CD14-positive monocyte (primary cell): ENCODE data around the gene DNAL1. TPM values are rescaled to one million over a fixed set of nuclear protein-coding genes. Genes with fewer than 3 reads are reported as not detected.

Source experiments
- DNase-seq, 3 donors: peaks; one replicate each; pipeline ENCODE4 v3.0.0-alpha.2; 2011 to 2022
- H2AFZ ChIP-seq: 2 replicates; pipeline ENCODE4 v1.6.0; 2012; ENCODE audit warnings: mild to moderate bottlenecking, low read depth, low read length, inconsistent platforms; ENCODE audit not compliant: insufficient read depth, poor library complexity, severe bottlenecking
- H3K27ac ChIP-seq, 2 donors: 1 replicate in 1 of 2; 2 replicates in 1 of 2; pipeline ENCODE4 v1.5.1; 2012 to 2013; ENCODE audit warnings: low read length in 2 of 2, control low read depth in 1 of 2, inconsistent platforms in 1 of 2, low read depth in 1 of 2, mild to moderate bottlenecking in 1 of 2
- H3K27me3 ChIP-seq, 2 donors: one replicate each; pipeline versions ENCODE4 v1.6.0 to v1.6.1; 2011 to 2013; ENCODE audit warnings: low read length in 2 of 2; ENCODE audit not compliant: control insufficient read depth in 2 of 2, insufficient read depth in 2 of 2
- H3K36me3 ChIP-seq, 2 donors: replicated peaks in 1 of 2; 1 replicate in 1 of 2; 2 replicates in 1 of 2; pipeline versions ENCODE4 v1.5.1 to v1.6.1; 2012 to 2013; ENCODE audit warnings: low read length in 2 of 2, control low read depth in 1 of 2, inconsistent platforms in 1 of 2, mild to moderate bottlenecking in 1 of 2; ENCODE audit not compliant: insufficient read depth in 2 of 2, control insufficient read depth in 1 of 2
- H3K4me1 ChIP-seq, 2 donors: 1 replicate in 1 of 2; 2 replicates in 1 of 2; pipeline versions ENCODE4 v1.5.1 to v1.6.1; 2012 to 2013; ENCODE audit warnings: low read length in 2 of 2, control low read depth in 1 of 2, inconsistent platforms in 1 of 2, mild to moderate bottlenecking in 1 of 2, moderate library complexity in 1 of 2; ENCODE audit not compliant: insufficient read depth in 2 of 2, control insufficient read depth in 1 of 2
- H3K4me2 ChIP-seq: replicated peaks from 2 replicates; pipeline ENCODE3; 2012; ENCODE audit warnings: low read length, moderate library complexity, mild to moderate bottlenecking; ENCODE audit not compliant: poor library complexity, severe bottlenecking; ENCODE audit errors: extremely low read depth
- H3K4me3 ChIP-seq, 3 experiments: fragments of 200-600 bp in 1 of 3; sonication (generic) in 1 of 3; replicated peaks in 1 of 3; 1 replicate in 2 of 3; 2 replicates in 1 of 3; pipeline ENCODE4 v1.5.1; 2011 to 2013; ENCODE audit warnings: low read length in 3 of 3, mild to moderate bottlenecking in 3 of 3, control low read depth in 2 of 3, low read depth in 2 of 3, inconsistent platforms in 1 of 3, moderate library complexity in 1 of 3
- H3K79me2 ChIP-seq: 2 replicates; pipeline ENCODE4 v1.6.0; 2012; ENCODE audit warnings: mild to moderate bottlenecking, control low read depth, inconsistent platforms, low read length, moderate library complexity; ENCODE audit not compliant: insufficient read depth
- H3K9ac ChIP-seq: 2 replicates; pipeline ENCODE4 v1.6.0; 2017; ENCODE audit warnings: low read length, mild to moderate bottlenecking; ENCODE audit not compliant: insufficient read depth, poor library complexity, severe bottlenecking
- H3K9me3 ChIP-seq, 2 donors: replicated peaks in 1 of 2; 1 replicate in 1 of 2; 2 replicates in 1 of 2; pipeline versions ENCODE4 v1.5.1 to v1.6.1; 2012 to 2013; ENCODE audit warnings: low read length in 2 of 2, control low read depth in 1 of 2; ENCODE audit not compliant: control insufficient read depth in 1 of 2, insufficient read depth in 1 of 2
- H4K20me1 ChIP-seq: 2 replicates; pipeline ENCODE4 v1.6.0; 2012; ENCODE audit warnings: mild to moderate bottlenecking, low read length, control low read depth, moderate library complexity; ENCODE audit not compliant: insufficient read depth
- H3K27ac Mint-ChIP-seq, 7 donors: one replicate each; pipeline ENCODE4 v1.8.0; 2020; ENCODE audit warnings: mild to moderate bottlenecking in 7 of 7, mixed read lengths in 7 of 7, moderate library complexity in 6 of 7, inconsistent platforms in 2 of 7
- H3K27me3 Mint-ChIP-seq, 3 donors: one replicate each; pipeline ENCODE4 v1.8.0; 2021 to 2022; ENCODE audit warnings: low read depth in 3 of 3, mild to moderate bottlenecking in 3 of 3, mixed read lengths in 3 of 3, moderate library complexity in 3 of 3, inconsistent platforms in 1 of 3
- H3K36me3 Mint-ChIP-seq, 2 donors: one replicate each; pipeline ENCODE4 v1.8.0; 2020; ENCODE audit warnings: mixed read lengths in 2 of 2, inconsistent platforms in 1 of 2, mild to moderate bottlenecking in 1 of 2
- H3K4me1 Mint-ChIP-seq: one replicate; pipeline ENCODE4 v1.8.0; 2020; ENCODE audit warnings: mild to moderate bottlenecking, mixed read lengths
- H3K4me3 Mint-ChIP-seq, 2 donors: one replicate each; pipeline ENCODE4 v1.8.0; 2020; ENCODE audit warnings: mild to moderate bottlenecking in 2 of 2, mixed read lengths in 2 of 2, moderate library complexity in 1 of 2
- H3K9me3 Mint-ChIP-seq, 7 donors: one replicate each; pipeline ENCODE4 v1.8.0; 2020 to 2022; ENCODE audit warnings: mixed read lengths in 7 of 7, mild to moderate bottlenecking in 6 of 7, moderate library complexity in 6 of 7, inconsistent platforms in 2 of 7
- WGBS: methylation state at CpG from one replicate; pipeline ENCODE4 v1.1.5; 2013; ENCODE audit warnings: missing lambda C conversion rate; ENCODE audit not compliant: insufficient coverage; 5-methylcytosine and 5-hydroxymethylcytosine counted together
- intact Hi-C, 2 donors: fragments of 100-400 bp; cut with micrococcal nuclease; formaldehyde crosslinking; loops; one replicate each; pipeline versions ENCODE4 v1.15.0 to v1.15.1; 2023
- polyA plus RNA-seq, 3 donors: library from polyadenylated mRNA; depleted of rRNA in 1 of 3; unstranded in 2 of 3; stranded (reverse) in 1 of 3; fragments of 300-500 nt in 2 of 3; fragments of >200 nt in 1 of 3; fragmentation: Illumina TruSeq in 2 of 3; gene quantifications; 1 replicate in 2 of 3; 2 replicates in 1 of 3; pipeline ENCODE4 v1.2.3, GENCODE V29; 2012 to 2021
- TF ChIP-seq, protein P1 (sequence below): fragments of 200-600 bp; IDR thresholded peaks from one replicate; pipeline ENCODE4 v1.8.0; 2022; ENCODE audit warnings: antibody characterized with exemption, mild to moderate bottlenecking

DNAL1 gene
- polyA plus RNA-seq, 3 donors, result 0.68 to 3.4 (median 2.0) TPM

DNA sequence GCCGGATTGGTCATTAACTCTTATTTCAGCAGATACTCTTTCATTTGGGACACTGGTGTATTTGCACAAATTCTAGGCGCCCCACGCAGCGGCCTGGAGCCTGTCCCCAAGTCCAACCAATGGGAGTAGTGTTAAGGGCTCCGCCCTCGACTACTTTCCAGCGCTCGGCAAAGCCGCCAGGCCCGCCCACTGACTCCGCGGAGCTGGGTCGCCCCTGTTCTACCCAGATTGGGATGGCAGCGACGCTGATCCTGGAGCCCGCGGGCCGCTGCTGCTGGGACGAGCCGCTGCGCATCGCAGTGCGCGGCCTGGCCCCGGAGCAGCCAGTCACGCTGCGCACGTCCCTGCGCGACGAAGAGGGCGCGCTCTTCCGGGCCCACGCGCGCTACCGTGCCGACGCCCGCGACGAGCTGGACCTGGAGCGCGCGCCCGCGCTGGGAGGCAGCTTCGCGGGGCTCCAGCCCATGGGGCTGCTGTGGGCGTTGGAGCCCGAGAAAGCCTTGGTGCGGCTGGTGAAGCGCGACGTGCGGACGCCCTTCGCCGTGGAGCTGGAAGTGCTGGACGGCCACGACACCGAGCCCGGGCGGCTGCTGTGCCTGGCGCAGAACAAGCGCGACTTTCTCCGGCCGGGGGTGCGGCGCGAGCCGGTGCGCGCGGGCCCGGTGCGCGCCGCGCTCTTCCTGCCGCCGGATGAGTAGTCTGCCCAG is 32.3 kb upstream of the DNAL1 start, which contains the start of gene ACOT6:
TSS of gene ACOT6 (plus strand) at position 179 of the 707 bp plus-strand sequence. CDS start at position 234, 55 bp downstream.
- DNase-seq, result peak; percentile 19 to 34 (median 24)
- WGBS, result under 1% methylated on average over 84 of the region's 84 CpGs
- Histone ChIP-seq H3K27ac (no peak within 1 kb of the TSS), H3K4me3 (peak within 1 kb of the TSS; percentile 53 to 82 (median 68)), H3K4me2 (peak within 1 kb of the TSS; percentile 92), H4K20me1 (no peaks in the 10 kb centered on the region), H3K9me3 (no peaks in the 10 kb centered on the region), H3K36me3 (no peaks in the 10 kb centered on the region), H3K4me1 (peaks cover 7 to 9% of the 10 kb centered on the region in 2 donors), H2AFZ (peak within 1 kb of the TSS; percentile 85), H3K27me3 (peaks cover 11 to 16% of the 10 kb centered on the region in 2 donors), H3K9ac (peak within 1 kb of the TSS; percentile 36), H3K79me2 (no peaks in the 10 kb centered on the region)
- Mint-ChIP-seq H3K36me3 (no peaks in the 10 kb centered on the region), H3K4me3 (peak within 1 kb of the TSS; percentile 82 to 92), H3K4me1 (peaks cover 7% of the 10 kb centered on the region), H3K9me3 (peaks cover 0 to 4% (median 1%) of the 10 kb centered on the region in 7 donors), H3K27me3 (peaks cover 11 to 28% (median 26%) of the 10 kb centered on the region in 3 donors), H3K27ac (no peak within 1 kb of the TSS)
- TF ChIP-seq, protein P1, sequence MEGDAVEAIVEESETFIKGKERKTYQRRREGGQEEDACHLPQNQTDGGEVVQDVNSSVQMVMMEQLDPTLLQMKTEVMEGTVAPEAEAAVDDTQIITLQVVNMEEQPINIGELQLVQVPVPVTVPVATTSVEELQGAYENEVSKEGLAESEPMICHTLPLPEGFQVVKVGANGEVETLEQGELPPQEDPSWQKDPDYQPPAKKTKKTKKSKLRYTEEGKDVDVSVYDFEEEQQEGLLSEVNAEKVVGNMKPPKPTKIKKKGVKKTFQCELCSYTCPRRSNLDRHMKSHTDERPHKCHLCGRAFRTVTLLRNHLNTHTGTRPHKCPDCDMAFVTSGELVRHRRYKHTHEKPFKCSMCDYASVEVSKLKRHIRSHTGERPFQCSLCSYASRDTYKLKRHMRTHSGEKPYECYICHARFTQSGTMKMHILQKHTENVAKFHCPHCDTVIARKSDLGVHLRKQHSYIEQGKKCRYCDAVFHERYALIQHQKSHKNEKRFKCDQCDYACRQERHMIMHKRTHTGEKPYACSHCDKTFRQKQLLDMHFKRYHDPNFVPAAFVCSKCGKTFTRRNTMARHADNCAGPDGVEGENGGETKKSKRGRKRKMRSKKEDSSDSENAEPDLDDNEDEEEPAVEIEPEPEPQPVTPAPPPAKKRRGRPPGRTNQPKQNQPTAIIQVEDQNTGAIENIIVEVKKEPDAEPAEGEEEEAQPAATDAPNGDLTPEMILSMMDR, result no peak
- intact Hi-C loops, result no loop called here

DNA sequence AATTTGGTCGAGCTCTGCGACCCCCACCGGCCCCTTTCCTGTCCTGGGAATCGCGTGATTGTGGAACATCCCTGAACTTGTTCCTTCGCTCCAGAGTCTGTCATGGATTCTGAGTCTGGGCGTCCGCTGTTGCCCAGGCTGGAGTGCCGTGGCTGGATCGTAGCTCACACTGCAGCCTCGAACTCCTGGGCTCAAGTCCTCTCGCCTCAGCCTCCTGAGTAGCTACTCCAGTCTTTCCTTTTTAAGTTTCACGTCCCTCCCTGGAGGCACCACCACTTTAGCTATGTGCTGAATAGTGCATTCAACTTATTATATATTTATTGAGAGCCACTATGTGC is 31.8 kb upstream of the DNAL1 start:
- H3K4me1 Mint-ChIP-seq, result peaks cover 7% of the 10 kb centered on the region
- Histone ChIP-seq H3K4me1 (peaks cover 7 to 9% of the 10 kb centered on the region in 2 donors), H3K9ac (peak overlapping the region; percentile 36), H3K4me2 (peak overlapping the region; percentile 92), H3K4me3 (peak overlapping the region; percentile 33 to 82 (median 68)), H3K79me2 (no peaks in the 10 kb centered on the region), H3K27me3 (peaks cover 11 to 16% of the 10 kb centered on the region in 2 donors), H3K27ac (no peak overlapping the region), H2AFZ (peak overlapping the region; percentile 85), H4K20me1 (no peaks in the 10 kb centered on the region), H3K9me3 (no peaks in the 10 kb centered on the region), H3K36me3 (no peaks in the 10 kb centered on the region)
- TF ChIP-seq, protein P1, result no peak
- WGBS, result under 1% methylated on average over 11 of the region's 13 CpGs
- H3K27me3 Mint-ChIP-seq, result peaks cover 11 to 28% (median 26%) of the 10 kb centered on the region in 3 donors
- intact Hi-C loops, result no loop called here
- H3K27ac Mint-ChIP-seq, result no peak overlapping the region
- peak overlapping the region; percentile 82 to 92 for H3K4me3 Mint-ChIP-seq
- no peaks in the 10 kb centered on the region for H3K36me3 Mint-ChIP-seq
- peaks cover 0 to 4% (median 1%) of the 10 kb centered on the region in 7 donors for H3K9me3 Mint-ChIP-seq
- no peak for DNase-seq
